Measurements from ENCODE around the gene WNK4. TPM values are rescaled to one million over a fixed set of nuclear protein-coding genes. Genes with fewer than 3 reads are reported as not detected.

The WNK4 gene
- total and polyA plus RNA-seq, 10 of the 15 experiments (the other 5 are each of a cell fraction or from before 2014, with no cell fraction given), result 0.06 to 0.29 (median 0.13) TPM; not detected in 5

DNA sequence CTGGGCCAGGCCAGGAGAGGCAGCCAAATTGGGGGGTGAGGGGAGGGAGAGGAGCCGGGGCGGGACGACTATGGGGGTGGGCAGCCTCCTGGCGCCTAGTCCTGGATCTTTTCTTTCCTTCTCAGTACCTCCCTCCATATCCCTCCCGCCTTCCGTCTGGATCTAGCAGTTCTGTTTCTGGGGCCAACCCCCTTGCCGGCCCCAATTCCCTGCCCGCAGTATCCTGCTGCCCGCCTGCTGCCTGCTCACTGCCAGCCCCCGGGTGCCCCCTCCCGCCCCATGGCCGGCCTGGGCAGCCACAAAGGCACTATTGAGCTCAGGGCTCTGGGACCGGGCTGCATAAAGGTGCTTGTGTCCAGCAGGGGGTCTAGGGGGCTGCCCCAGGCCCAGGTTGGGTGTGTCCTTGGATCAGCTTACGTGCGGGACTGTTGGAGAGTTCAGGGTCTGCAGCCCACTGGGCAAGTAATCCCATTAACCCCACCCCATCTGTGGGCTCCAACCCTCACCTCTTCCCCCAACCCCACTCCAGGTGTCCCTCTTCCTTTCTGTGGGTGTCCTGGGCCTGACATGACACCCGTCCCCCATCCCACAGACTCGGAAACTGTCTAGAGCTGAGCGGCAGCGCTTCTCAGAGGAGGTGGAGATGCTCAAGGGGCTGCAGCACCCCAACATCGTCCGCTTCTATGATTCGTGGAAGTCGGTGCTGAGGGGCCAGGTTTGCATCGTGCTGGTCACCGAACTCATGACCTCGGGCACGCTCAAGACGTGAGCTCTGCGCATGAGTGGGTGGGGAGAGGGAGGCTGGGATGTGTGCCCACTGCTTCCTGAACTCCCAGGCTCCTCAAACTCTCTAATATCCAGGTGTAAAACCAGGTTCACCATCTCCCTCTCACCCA, 2.0 kb downstream of the WNK4 start:
- RAD21 ChIA-PET (ENCODE audit: unreplicated experiment), result no interaction called here
- no peak for TF ChIP-seq ZNF217 (IDR thresholded peaks at IDR 0.05)
- TF ChIP-seq, protein P1, sequence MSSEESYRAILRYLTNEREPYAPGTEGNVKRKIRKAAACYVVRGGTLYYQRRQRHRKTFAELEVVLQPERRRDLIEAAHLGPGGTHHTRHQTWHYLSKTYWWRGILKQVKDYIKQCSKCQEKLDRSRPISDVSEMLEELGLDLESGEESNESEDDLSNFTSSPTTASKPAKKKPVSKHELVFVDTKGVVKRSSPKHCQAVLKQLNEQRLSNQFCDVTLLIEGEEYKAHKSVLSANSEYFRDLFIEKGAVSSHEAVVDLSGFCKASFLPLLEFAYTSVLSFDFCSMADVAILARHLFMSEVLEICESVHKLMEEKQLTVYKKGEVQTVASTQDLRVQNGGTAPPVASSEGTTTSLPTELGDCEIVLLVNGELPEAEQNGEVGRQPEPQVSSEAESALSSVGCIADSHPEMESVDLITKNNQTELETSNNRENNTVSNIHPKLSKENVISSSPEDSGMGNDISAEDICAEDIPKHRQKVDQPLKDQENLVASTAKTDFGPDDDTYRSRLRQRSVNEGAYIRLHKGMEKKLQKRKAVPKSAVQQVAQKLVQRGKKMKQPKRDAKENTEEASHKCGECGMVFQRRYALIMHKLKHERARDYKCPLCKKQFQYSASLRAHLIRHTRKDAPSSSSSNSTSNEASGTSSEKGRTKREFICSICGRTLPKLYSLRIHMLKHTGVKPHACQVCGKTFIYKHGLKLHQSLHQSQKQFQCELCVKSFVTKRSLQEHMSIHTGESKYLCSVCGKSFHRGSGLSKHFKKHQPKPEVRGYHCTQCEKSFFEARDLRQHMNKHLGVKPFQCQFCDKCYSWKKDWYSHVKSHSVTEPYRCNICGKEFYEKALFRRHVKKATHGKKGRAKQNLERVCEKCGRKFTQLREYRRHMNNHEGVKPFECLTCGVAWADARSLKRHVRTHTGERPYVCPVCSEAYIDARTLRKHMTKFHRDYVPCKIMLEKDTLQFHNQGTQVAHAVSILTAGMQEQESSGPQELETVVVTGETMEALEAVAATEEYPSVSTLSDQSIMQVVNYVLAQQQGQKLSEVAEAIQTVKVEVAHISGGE (CRISPR knock-in tag; IDR thresholded peaks at IDR 0.05), result no peak
- TF ChIP-seq RAD51 (IDR thresholded peaks at IDR 0.05), result no peak
- TF ChIP-seq, protein P2, sequence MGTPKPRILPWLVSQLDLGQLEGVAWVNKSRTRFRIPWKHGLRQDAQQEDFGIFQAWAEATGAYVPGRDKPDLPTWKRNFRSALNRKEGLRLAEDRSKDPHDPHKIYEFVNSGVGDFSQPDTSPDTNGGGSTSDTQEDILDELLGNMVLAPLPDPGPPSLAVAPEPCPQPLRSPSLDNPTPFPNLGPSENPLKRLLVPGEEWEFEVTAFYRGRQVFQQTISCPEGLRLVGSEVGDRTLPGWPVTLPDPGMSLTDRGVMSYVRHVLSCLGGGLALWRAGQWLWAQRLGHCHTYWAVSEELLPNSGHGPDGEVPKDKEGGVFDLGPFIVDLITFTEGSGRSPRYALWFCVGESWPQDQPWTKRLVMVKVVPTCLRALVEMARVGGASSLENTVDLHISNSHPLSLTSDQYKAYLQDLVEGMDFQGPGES (IDR thresholded peaks at IDR 0.05), result no peak
- no peak for TF ChIP-seq BMI1 (IDR thresholded peaks at IDR 0.05; ENCODE audit: borderline replicate concordance)
- TF ChIP-seq, protein P3, sequence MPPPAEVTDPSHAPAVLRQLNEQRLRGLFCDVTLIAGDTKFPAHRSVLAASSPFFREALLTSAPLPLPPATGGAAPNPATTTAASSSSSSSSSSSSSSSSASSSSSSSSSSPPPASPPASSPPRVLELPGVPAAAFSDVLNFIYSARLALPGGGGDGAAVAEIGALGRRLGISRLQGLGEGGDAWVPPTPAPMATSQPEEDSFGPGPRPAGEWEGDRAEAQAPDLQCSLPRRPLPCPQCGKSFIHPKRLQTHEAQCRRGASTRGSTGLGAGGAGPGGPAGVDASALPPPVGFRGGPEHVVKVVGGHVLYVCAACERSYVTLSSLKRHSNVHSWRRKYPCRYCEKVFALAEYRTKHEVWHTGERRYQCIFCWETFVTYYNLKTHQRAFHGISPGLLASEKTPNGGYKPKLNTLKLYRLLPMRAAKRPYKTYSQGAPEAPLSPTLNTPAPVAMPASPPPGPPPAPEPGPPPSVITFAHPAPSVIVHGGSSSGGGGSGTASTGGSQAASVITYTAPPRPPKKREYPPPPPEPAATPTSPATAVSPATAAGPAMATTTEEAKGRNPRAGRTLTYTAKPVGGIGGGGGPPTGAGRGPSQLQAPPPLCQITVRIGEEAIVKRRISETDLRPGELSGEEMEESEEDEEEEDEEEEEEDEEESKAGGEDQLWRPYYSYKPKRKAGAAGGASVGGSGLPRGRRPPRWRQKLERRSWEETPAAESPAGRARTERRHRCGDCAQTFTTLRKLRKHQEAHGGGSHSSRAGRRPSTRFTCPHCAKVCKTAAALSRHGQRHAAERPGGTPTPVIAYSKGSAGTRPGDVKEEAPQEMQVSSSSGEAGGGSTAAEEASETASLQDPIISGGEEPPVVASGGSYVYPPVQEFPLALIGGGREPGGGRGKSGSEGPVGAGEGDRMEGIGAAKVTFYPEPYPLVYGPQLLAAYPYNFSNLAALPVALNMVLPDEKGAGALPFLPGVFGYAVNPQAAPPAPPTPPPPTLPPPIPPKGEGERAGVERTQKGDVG (CRISPR knock-in tag; IDR thresholded peaks at IDR 0.05), result no peak
- no peak for TF ChIP-seq KDM1A (IDR thresholded peaks at IDR 0.05; ENCODE audit: borderline replicate concordance)
- TF ChIP-seq, protein P4, sequence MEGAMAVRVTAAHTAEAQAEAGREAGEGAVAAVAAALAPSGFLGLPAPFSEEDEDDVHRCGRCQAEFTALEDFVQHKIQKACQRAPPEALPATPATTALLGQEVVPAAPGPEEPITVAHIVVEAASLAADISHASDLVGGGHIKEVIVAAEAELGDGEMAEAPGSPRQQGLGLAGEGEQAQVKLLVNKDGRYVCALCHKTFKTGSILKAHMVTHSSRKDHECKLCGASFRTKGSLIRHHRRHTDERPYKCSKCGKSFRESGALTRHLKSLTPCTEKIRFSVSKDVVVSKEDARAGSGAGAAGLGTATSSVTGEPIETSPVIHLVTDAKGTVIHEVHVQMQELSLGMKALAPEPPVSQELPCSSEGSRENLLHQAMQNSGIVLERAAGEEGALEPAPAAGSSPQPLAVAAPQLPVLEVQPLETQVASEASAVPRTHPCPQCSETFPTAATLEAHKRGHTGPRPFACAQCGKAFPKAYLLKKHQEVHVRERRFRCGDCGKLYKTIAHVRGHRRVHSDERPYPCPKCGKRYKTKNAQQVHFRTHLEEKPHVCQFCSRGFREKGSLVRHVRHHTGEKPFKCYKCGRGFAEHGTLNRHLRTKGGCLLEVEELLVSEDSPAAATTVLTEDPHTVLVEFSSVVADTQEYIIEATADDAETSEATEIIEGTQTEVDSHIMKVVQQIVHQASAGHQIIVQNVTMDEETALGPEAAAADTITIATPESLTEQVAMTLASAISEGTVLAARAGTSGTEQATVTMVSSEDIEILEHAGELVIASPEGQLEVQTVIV (IDR thresholded peaks at IDR 0.05; ENCODE audit: borderline replicate concordance, partially characterized antibody), result no peak
- TF ChIP-seq RELA (IDR thresholded peaks at IDR 0.05; ENCODE audit: borderline replicate concordance, partially characterized antibody), result no peak
- no peak for TF ChIP-seq RAD21 (IDR thresholded peaks at IDR 0.05; ENCODE audit: insufficient read depth, low read depth, low read length)

More for the DNA sequence above, 2.0 kb downstream of the WNK4 start:
- ChIA-PET POLR2A (interaction anchor here (0.5 kb wide), 1 partner anchor 163 kb away, joined by 5 read pairs; no protein-coding TSS in a partner anchor), SMC1A (ENCODE audit: uncharacterized antibody, unreplicated experiment) (no interaction called here), CTCF (no interaction called here)
- H3K9ac ChIP-seq (ENCODE audit: control insufficient read depth, insufficient read depth, low read length), result no peak overlapping the region
- no peaks in the 10 kb centered on the region; the same call in 2 of the 3 replicates for H3K9me3 ChIP-seq (replicated peaks; ENCODE audit: control insufficient read depth, insufficient read depth, low read length)
- in situ Hi-C loops (cut with MboI), result no loop called here
- H2AFZ ChIP-seq (ENCODE audit: control insufficient read depth, low read depth, low read length), result no peak overlapping the region
- H3K27me3 ChIP-seq (replicated peaks in 1 of 2; ENCODE audit: control insufficient read depth in 2 of 2, insufficient read depth in 2 of 2, low read length in 1 of 2), result peaks cover 7 to 21% of the 10 kb centered on the region in 2 experiments
- H3K4me3 ChIP-seq, result no peak overlapping the region
- 48% methylated on average over 21 of the region's 29 CpGs for WGBS (ENCODE audit: insufficient coverage, insufficient replicate concordance, low lambda C conversion rate, missing lambda C conversion rate)
- no peak overlapping the region for H3K27ac ChIP-seq (ENCODE audit: control insufficient read depth, insufficient read depth)
- H3K4me1 ChIP-seq (ENCODE audit: control insufficient read depth, insufficient read depth, low read length), result no peaks in the 10 kb centered on the region
- H3K4me2 ChIP-seq (ENCODE audit: control insufficient read depth, insufficient read depth), result no peak overlapping the region
- ATAC-seq (no peak), DNase-seq (ENCODE audit: low read depth, low spot score) (no peak), FAIRE-seq (no peak)
- peaks cover 5 to 7% of the 10 kb centered on the region in 2 experiments; a peak in 3 of 4 replicates for H3K36me3 ChIP-seq (ENCODE audit: control insufficient read depth in 2 of 2, insufficient read depth in 2 of 2, low read length in 1 of 2)
- intact Hi-C loops (cut with micrococcal nuclease; ENCODE audit: unreplicated experiment), result no loop called here
- no peaks in the 10 kb centered on the region; the same call in 1 of the 2 replicates for H4K20me1 ChIP-seq (ENCODE audit: control insufficient read depth, insufficient read depth)
- no TSS peak for BruUV-seq (replicated peaks)
- H3K79me2 ChIP-seq (ENCODE audit: control insufficient read depth, insufficient read depth, low read length), result no peaks in the 10 kb centered on the region

Data from GM12878 (cell line).